DMS53 treated with DMSO at 0.1 percent for 48 hours (cell line): Measurements from ENCODE around the gene LAMA2.
A peak's percentile ranks its signal among the peaks of the same experiment; 100 is the strongest.

Source experiments
- DNase-seq: peaks from one replicate; lab custom pipeline; 2025; ENCODE audit not compliant: unreplicated experiment; lab: John Stamatoyannopoulos, UW

The LAMA2 gene

GRCh38 chr6:129485746-129486145 is 602.8 kb downstream of the LAMA2 start:
- no peak for DNase-seq

GRCh38 chr6:129486327-129486726 is 603.4 kb downstream of the LAMA2 start:
- DNase-seq = no peak

- DNase-seq = no peak
These were observed 605.4 kb downstream of the LAMA2 start for GRCh38 chr6:129488313-129488712.

GRCh38 chr6:129489215-129489765 is 606.4 kb downstream of the LAMA2 start:
- DNase-seq = no peak

GRCh38 chr6:129490521-129491255 is 607.8 kb downstream of the LAMA2 start:
- peak; percentile 18 for DNase-seq

- no peak for DNase-seq
These were observed 608.5 kb downstream of the LAMA2 start for GRCh38 chr6:129491436-129491835.

GRCh38 chr6:129492260-129492659 is 609.3 kb downstream of the LAMA2 start:
- no peak for DNase-seq

- DNase-seq = no peak
These were observed 610.5 kb downstream of the LAMA2 start for GRCh38 chr6:129493354-129493902.

- DNase-seq = no peak
These were observed 611.2 kb downstream of the LAMA2 start for GRCh38 chr6:129494099-129494498.

GRCh38 chr6:129494586-129494985 is 611.6 kb downstream of the LAMA2 start:
- no peak for DNase-seq

GRCh38 chr6:129495652-129496051 is 612.7 kb downstream of the LAMA2 start:
- DNase-seq = no peak

GRCh38 chr6:129497481-129498441 is 614.8 kb downstream of the LAMA2 start:
- no peak for DNase-seq

- no peak for DNase-seq
These were observed 615.6 kb downstream of the LAMA2 start for GRCh38 chr6:129498541-129498940.

GRCh38 chr6:129498950-129499842 is 616.3 kb downstream of the LAMA2 start:
- peak; percentile 30 for DNase-seq

- no peak for DNase-seq
These were observed 616.9 kb downstream of the LAMA2 start for GRCh38 chr6:129499843-129500219.

- DNase-seq = peak; percentile 51
These were observed 618.2 kb downstream of the LAMA2 start for GRCh38 chr6:129500958-129501739.

- no peak for DNase-seq
These were observed 619.1 kb downstream of the LAMA2 start for GRCh38 chr6:129501740-129502660.

- no peak for DNase-seq
These were observed 621.5 kb downstream of the LAMA2 start for GRCh38 chr6:129504456-129504855.
